ENCODE measurements around the gene PHC3. TPM values are rescaled to one million over a fixed set of nuclear protein-coding genes. Genes with fewer than 3 reads are reported as not detected.
"Not testable (repeated sequence)": the region's sequence is repeated elsewhere in the genome, so short reads cannot be mapped to it uniquely, and the experiment has no call there.

The PHC3 gene
- total and polyA plus RNA-seq, 3 donors from 2014 or later = 24.8 to 96.1 (median 93.5) TPM

DNA sequence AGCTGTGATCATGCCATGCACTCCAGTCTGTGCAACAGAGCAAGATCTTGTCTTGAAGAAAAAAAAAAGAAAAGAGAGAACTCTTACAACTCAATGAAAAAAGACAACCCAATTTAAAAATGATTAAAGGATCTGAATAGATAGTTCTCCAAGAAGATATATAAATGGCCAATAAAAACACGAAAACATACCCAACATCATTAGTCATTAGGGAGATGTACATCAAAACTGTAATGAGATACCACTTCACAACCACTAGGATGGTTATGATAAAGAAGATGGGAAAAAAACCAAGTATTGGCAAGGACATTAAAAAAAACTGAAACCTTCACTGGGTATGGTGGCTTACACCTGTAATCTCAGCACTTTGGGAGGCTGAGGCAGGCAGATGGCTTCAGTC is 38.3 kb upstream of the PHC3 start:
- Histone ChIP-seq H3K27me3 (no peaks in the 10 kb centered on the region), H3K36me3 (ENCODE audit: low read depth, missing control alignments) (no peaks in the 10 kb centered on the region), H3K9me3 (no peaks in the 10 kb centered on the region), H3K27ac (no peak overlapping the region), H3K4me1 (no peaks in the 10 kb centered on the region), H3K4me3 (no peak overlapping the region)
- TF ChIP-seq, protein P1, sequence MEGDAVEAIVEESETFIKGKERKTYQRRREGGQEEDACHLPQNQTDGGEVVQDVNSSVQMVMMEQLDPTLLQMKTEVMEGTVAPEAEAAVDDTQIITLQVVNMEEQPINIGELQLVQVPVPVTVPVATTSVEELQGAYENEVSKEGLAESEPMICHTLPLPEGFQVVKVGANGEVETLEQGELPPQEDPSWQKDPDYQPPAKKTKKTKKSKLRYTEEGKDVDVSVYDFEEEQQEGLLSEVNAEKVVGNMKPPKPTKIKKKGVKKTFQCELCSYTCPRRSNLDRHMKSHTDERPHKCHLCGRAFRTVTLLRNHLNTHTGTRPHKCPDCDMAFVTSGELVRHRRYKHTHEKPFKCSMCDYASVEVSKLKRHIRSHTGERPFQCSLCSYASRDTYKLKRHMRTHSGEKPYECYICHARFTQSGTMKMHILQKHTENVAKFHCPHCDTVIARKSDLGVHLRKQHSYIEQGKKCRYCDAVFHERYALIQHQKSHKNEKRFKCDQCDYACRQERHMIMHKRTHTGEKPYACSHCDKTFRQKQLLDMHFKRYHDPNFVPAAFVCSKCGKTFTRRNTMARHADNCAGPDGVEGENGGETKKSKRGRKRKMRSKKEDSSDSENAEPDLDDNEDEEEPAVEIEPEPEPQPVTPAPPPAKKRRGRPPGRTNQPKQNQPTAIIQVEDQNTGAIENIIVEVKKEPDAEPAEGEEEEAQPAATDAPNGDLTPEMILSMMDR (IDR thresholded peaks at IDR 0.05) = no peak
- TF ChIP-seq POLR2A (IDR thresholded peaks at IDR 0.05) = no peak
- intact Hi-C loops (cut with DNase I; ENCODE audit: low total_unique reads) = no loop called here
- WGBS, 2 donors = 88 to 100% methylated on average over 1 of the region's 1 CpG
- no peak for DNase-seq

DNA sequence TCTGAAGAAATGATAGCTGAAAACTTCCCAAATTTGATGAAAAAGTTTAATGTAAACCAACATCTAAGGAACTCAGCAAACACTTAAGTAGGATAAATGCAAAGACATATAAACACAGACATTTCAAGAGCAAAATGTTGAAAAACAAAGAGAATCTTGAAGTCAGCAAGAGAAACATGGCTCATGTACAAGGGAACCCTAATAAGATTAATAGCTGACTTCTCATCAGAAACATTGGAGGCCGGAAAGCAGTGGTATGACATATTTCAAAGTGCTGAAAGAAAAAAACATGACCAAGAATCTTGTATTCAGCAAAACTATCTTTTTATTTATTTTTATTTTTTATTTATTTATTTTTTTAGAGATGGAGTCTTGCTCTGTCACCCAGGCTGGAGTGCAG is 30.1 kb upstream of the PHC3 start:
- no peak for DNase-seq
- Histone ChIP-seq H3K4me1 (no peaks in the 10 kb centered on the region), H3K36me3 (ENCODE audit: low read depth, missing control alignments) (no peaks in the 10 kb centered on the region), H3K4me3 (no peak overlapping the region), H3K27ac (no peak overlapping the region), H3K9me3 (no peaks in the 10 kb centered on the region), H3K27me3 (no peaks in the 10 kb centered on the region)
- no peak for TF ChIP-seq POLR2A (IDR thresholded peaks at IDR 0.05)
- TF ChIP-seq, protein P1 (IDR thresholded peaks at IDR 0.05) = no peak
- intact Hi-C loops (cut with DNase I; ENCODE audit: low total_unique reads) = no loop called here
- WGBS, 2 donors = 91 to 100% methylated on average over 1 of the region's 1 CpG

DNA sequence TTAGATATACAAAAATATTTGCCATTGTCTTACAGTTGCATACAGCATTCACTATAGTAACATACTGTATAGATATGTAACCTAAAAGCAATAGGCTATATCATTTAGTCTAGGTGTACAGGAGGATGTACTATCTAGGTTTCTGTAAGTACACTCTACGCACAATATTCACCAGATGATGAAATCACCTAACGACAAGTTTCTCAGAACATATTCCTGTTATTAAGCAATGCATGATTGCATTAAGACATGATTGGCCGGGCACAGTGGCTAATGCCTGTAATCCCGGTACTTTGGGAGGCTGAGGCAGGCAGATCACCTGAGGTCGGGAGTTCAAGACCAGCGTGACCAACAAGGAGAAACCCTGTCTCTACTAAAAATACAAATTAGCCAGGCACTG is 26.2 kb upstream of the PHC3 start:
- no peaks in the 10 kb centered on the region for H3K36me3 ChIP-seq (ENCODE audit: low read depth, missing control alignments)
- no peak overlapping the region for H3K27ac ChIP-seq
- H3K4me1 ChIP-seq = peaks cover 6% of the 10 kb centered on the region
- WGBS, 2 donors = 78 to 86% methylated on average over 6 of the region's 6 CpGs
- TF ChIP-seq, protein P1 (IDR thresholded peaks at IDR 0.05) = no peak
- TF ChIP-seq POLR2A (IDR thresholded peaks at IDR 0.05) = no peak
- H3K9me3 ChIP-seq = no peaks in the 10 kb centered on the region
- no peak overlapping the region for H3K4me3 ChIP-seq
- intact Hi-C loops (cut with DNase I; ENCODE audit: low total_unique reads) = no loop called here
- no peaks in the 10 kb centered on the region for H3K27me3 ChIP-seq
- DNase-seq = no peak

DNA sequence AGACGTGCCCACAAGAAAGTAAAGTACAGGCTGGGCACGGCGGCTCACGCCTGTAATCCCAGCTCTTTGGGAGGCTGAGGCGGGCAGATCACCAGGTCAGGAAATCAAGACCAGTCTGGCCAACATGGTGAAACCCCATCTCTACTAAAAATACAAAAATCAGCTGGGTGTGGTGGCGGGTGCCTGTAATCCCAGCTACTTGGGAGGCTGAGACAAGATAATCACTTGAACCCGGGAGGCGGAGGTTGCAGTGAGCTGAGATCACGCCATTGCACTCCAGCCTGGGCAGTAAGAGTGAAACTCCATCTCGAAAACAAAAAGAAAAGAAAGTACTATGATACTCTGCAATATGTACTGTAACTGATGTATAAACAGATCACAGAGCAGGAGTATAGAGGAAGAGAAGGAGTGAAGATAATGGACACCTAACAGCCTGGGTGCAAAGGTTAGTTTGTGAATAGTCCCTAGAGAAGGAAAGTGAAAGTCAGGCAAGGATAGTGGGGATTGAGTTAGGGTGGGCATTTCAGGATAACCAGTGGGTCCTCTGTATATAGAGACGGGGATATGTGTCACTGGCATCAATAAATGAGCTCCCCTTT is 24.7 kb upstream of the PHC3 start:
- H3K27me3 ChIP-seq; H3K36me3 ChIP-seq (ENCODE audit: low read depth, missing control alignments); intact Hi-C loops (cut with DNase I; ENCODE audit: low total_unique reads); H3K4me1 ChIP-seq; H3K4me3 ChIP-seq; H3K27ac ChIP-seq; DNase-seq; H3K9me3 ChIP-seq: not testable (repeated sequence)
- WGBS, 2 donors = 97 to 98% methylated on average over 11 of the region's 11 CpGs

DNA sequence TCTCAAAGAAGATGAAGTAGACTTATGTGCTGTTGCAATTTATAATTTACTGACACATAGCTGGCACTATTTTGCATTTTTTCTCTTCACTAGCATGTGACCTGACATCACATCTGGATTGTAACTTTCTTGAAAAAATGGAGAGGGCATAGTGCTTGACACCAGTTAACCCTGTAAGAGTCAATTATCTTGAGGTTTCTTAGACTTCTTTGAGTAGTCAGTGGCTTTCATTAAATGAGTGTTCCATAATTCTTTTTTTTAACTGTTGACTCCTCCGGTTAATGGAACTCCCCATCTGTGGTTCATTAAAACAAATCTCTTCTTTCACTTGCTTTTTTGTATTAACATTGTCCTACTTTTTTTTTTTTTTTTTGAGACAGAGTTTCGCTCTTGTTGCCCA is 23.8 kb upstream of the PHC3 start:
- Histone ChIP-seq H3K4me1 (peaks cover 6% of the 10 kb centered on the region), H3K27ac (no peak overlapping the region), H3K36me3 (ENCODE audit: low read depth, missing control alignments) (no peaks in the 10 kb centered on the region), H3K9me3 (no peaks in the 10 kb centered on the region), H3K4me3 (no peak overlapping the region), H3K27me3 (no peaks in the 10 kb centered on the region)
- no peak for DNase-seq
- no peak for TF ChIP-seq POLR2A (IDR thresholded peaks at IDR 0.05)
- TF ChIP-seq, protein P1 (IDR thresholded peaks at IDR 0.05) = no peak
- WGBS, 2 donors = 82 to 89% methylated on average over 2 of the region's 2 CpGs
- intact Hi-C loops (cut with DNase I; ENCODE audit: low total_unique reads) = no loop called here
